Tibial nerve (tissue), 4 donors: Measurements from ENCODE around the gene NAGLU.

Experiments
- CTCF ChIP-seq, 5 experiments: fragments of 200-600 bp in 3 of 5; fragments of 450-650 bp in 2 of 5; sonication (generic) in 3 of 5; IDR thresholded peaks; one replicate each; pipeline ENCODE4 v1.5.1; 2016 to 2019; ENCODE audit warnings: antibody characterized with exemption in 5 of 5, mild to moderate bottlenecking in 3 of 5, moderate library complexity in 2 of 5
- EP300 ChIP-seq, 2 donors: sonication (generic); formaldehyde crosslinking; IDR thresholded peaks; one replicate each; pipeline ENCODE4 v1.6.1; 2017; ENCODE audit warnings: antibody characterized with exemption in 2 of 2, mild to moderate bottlenecking in 1 of 2
- POLR2A ChIP-seq, 2 donors: fragments of 450-650 bp; IDR thresholded peaks; one replicate each; pipeline ENCODE4 v1.6.1; 2017; ENCODE audit warnings: antibody characterized with exemption in 2 of 2, mild to moderate bottlenecking in 2 of 2, moderate library complexity in 2 of 2

GRCh38 chr17:42559075-42559474, 23.0 kb downstream of the NAGLU start:
- TF ChIP-seq CTCF (IDR thresholded peaks at IDR 0.05) = no peak
- TF ChIP-seq POLR2A (IDR thresholded peaks at IDR 0.05) = no peak
- no peak for TF ChIP-seq EP300 (IDR thresholded peaks at IDR 0.05)
